Right lobe of liver (tissue), 6 donors: ENCODE results near the gene GRID1. TPM values are rescaled to one million over a fixed set of nuclear protein-coding genes. Genes with fewer than 3 reads are reported as not detected.

Source experiments
- ATAC-seq, 4 donors: fragments of 200-7000 bp; cut with Tn5 transposase; one replicate each; pipeline ENCODE4 v1.9.1; 2020; ENCODE audit warnings: mild to moderate bottlenecking in 4 of 4, moderate library complexity in 4 of 4
- DNase-seq, 3 donors: peaks; one replicate each; pipeline ENCODE4 v3.0.0-alpha.2; 2020
- H3K27ac ChIP-seq, 3 donors: fragments of 200-600 bp; one replicate each; pipeline ENCODE4 v1.8.0; 2022
- H3K27me3 ChIP-seq, 2 donors: fragments of 200-600 bp; one replicate each; pipeline ENCODE4 v1.8.0; 2022
- H3K36me3 ChIP-seq, 4 donors: fragments of 200-600 bp; sonication (generic) in 1 of 4; one replicate each; pipeline versions ENCODE4 v1.5.1 to v1.8.0; 2017 to 2022; ENCODE audit warnings: control low read depth in 1 of 4
- H3K4me1 ChIP-seq, 4 donors: fragments of 200-600 bp; sonication (generic) in 1 of 4; one replicate each; pipeline versions ENCODE4 v1.5.1 to v1.8.0; 2017 to 2022; ENCODE audit warnings: control low read depth in 1 of 4
- H3K4me3 ChIP-seq, 3 donors: fragments of 200-600 bp; one replicate each; pipeline ENCODE4 v1.8.0; 2022
- H3K9me3 ChIP-seq, 4 donors: fragments of 200-600 bp; sonication (generic) in 1 of 4; one replicate each; pipeline versions ENCODE4 v1.5.1 to v1.8.0; 2017 to 2022; ENCODE audit warnings: control low read depth in 1 of 4
- CTCF ChIP-seq, 4 donors: fragments of 200-600 bp in 3 of 4; fragments of 450-650 bp in 1 of 4; IDR thresholded peaks; one replicate each; pipeline versions ENCODE4 v1.5.1 to v1.8.0; 2016 to 2022; ENCODE audit warnings: antibody characterized with exemption in 4 of 4, mild to moderate bottlenecking in 2 of 4
- POLR2A ChIP-seq: fragments of 450-650 bp; IDR thresholded peaks from one replicate; pipeline ENCODE4 v1.6.1; 2017; ENCODE audit warnings: antibody characterized with exemption, mild to moderate bottlenecking
- WGBS: methylation state at CpG from one replicate; pipeline ENCODE4 v1.1.6; 2018; ENCODE audit warnings: low coverage, low lambda C conversion rate; ENCODE audit not compliant: insufficient coverage; ENCODE audit errors: missing lambda C conversion rate; 5-methylcytosine and 5-hydroxymethylcytosine counted together
- intact Hi-C, 2 donors: fragments of 100-400 bp; cut with DNase I; formaldehyde crosslinking; loops; one replicate each; pipeline versions ENCODE4 v1.11.2 to v1.14.1; 2022
- long read RNA-seq: library from polyadenylated mRNA; unstranded; transcript quantifications from one replicate; pipeline ENCODE4 v2.0.0, GENCODE V29; 2019
- total RNA-seq, 6 experiments: library from RNA; depleted of rRNA in 2 of 6; stranded (reverse); fragments of >200 nt in 2 of 6; fragmentation: NEBNext Ultra II Directional in 3 of 6; extraction: Animal tissue kit (Norgen Biotek cat#: 25700) in 3 of 6; gene quantifications; one replicate each; pipeline versions ENCODE4 v1.1.0 to v1.2.4, GENCODE V29; 2016 to 2023
- donor health status: DM: no; HTN: yes; CAD: no.
- donor health status: DM: no; HTN: no; CAD: no.
- donor health status: DM: no; HTN: no; CAD: no.
- donor health status: DM: no; HTN: yes; CAD: no.
- donor health status: DM: no; HTN: yes; CAD: no.

GRID1 gene
- total RNA-seq = 1 to 10 TPM in 2 of 6 experiments, under 1 TPM in 4; 0.05 to 1.9 (median 0.81) TPM
- long read RNA-seq = 0 reads

- intact Hi-C loops = no loop called here
- H3K36me3 ChIP-seq = no peaks in the 10 kb centered on the region
- no peak within 1 kb of the TSS for H3K27ac ChIP-seq
- peaks cover 0 to 12% of the 10 kb centered on the region in 2 donors for H3K27me3 ChIP-seq
- ATAC-seq (peak; percentile 43 to 58 (median 48)), DNase-seq (peak; percentile 54 to 60 (median 57))
- peaks cover 0 to 26% (median 3%) of the 10 kb centered on the region in 4 donors for H3K4me1 ChIP-seq
- TF ChIP-seq POLR2A (no peak), CTCF (IDR thresholded peaks at IDR 0.05) (peak in 1 of 4 donors; percentile 5)
- WGBS = no CpG with 5 or more reads among the region's 119 CpGs
- H3K9me3 ChIP-seq = no peaks in the 10 kb centered on the region
- H3K4me3 ChIP-seq = peak within 1 kb of the TSS; percentile 42 to 45 (median 44)
Measured at GRCh38 chr10:86366033-86366901, at the start of gene GRID1. Gene GRID1, minus strand, starts transcription at chr10:86366795.

GRCh38 chr10:86415583-86415982 is 49.0 kb upstream of the GRID1 start:
- Histone ChIP-seq H3K4me1 (peaks cover 0 to 2% (median 0%) of the 10 kb centered on the region in 4 donors), H3K9me3 (no peaks in the 10 kb centered on the region), H3K27me3 (no peaks in the 10 kb centered on the region), H3K36me3 (no peaks in the 10 kb centered on the region), H3K4me3 (no peak overlapping the region), H3K27ac (no peak overlapping the region)
- 66% methylated on average over 3 of the region's 5 CpGs for WGBS
- ATAC-seq (no peak), DNase-seq (no peak)
- TF ChIP-seq POLR2A (no peak), CTCF (IDR thresholded peaks at IDR 0.05) (no peak)
- intact Hi-C loops = no loop called here

- no peak for TF ChIP-seq CTCF (IDR thresholded peaks at IDR 0.05)
- TF ChIP-seq POLR2A = no peak
- Histone ChIP-seq H3K4me3 (no peak overlapping the region), H3K9me3 (no peaks in the 10 kb centered on the region), H3K4me1 (peaks cover 0 to 3% (median 1%) of the 10 kb centered on the region in 4 donors), H3K27ac (no peak overlapping the region), H3K27me3 (no peaks in the 10 kb centered on the region), H3K36me3 (no peaks in the 10 kb centered on the region)
- DNase-seq = no peak
- 51% methylated on average over 3 of the region's 3 CpGs for WGBS
- intact Hi-C loops = no loop called here
- peak in 1 of 4 donors; percentile 24 for ATAC-seq
Measured at GRCh38 chr10:86415116-86415515, 48.5 kb upstream of the GRID1 start.

- Histone ChIP-seq H3K36me3 (no peaks in the 10 kb centered on the region), H3K27ac (no peak overlapping the region), H3K4me1 (peaks cover 0 to 4% (median 1%) of the 10 kb centered on the region in 4 donors), H3K4me3 (no peak overlapping the region), H3K27me3 (no peaks in the 10 kb centered on the region), H3K9me3 (no peaks in the 10 kb centered on the region)
- no peak for ATAC-seq
- intact Hi-C loops = no loop called here
- TF ChIP-seq CTCF (IDR thresholded peaks at IDR 0.05) (no peak), POLR2A (no peak)
- DNase-seq = no peak
- WGBS = 51% methylated on average over 6 of the region's 6 CpGs
Measured at GRCh38 chr10:86413046-86413728, 46.6 kb upstream of the GRID1 start.
